K562 (cell line): ENCODE data around the gene PSME4. TPM values are rescaled to one million over a fixed set of nuclear protein-coding genes. Genes with fewer than 3 reads are reported as not detected.

ENCODE experiments used
- ATAC-seq: fragments of 200-7000 bp; cut with Tn5 transposase; 3 replicates; pipeline ENCODE4 v1.9.1; 2020; ENCODE audit warnings: moderate library complexity
- BruUV-seq: library from RNA; stranded (reverse); fragments of 400-500 nt; replicated peaks from 2 replicates; lab custom pipeline; 2021; lab: Mats Ljungman, UMichigan
- CTCF ChIA-PET: fragments of 300-600 bp; formaldehyde crosslinking; extraction: SDS; loops from one replicate; lab custom pipeline; 2021; ENCODE audit warnings: low intra/inter-chr PET ratio; lab: Yijun Ruan, JAX
- POLR2A ChIA-PET: fragments of 300-600, 350-650 bp; sonication (Branson Sonifier 250); formaldehyde crosslinking; extraction: SDS; loops from one replicate; lab custom pipeline; 2021; ENCODE audit warnings: antibody characterized with exemption, inconsistent platforms; lab: Yijun Ruan, JAX
- DNase-seq, 4 experiments: peaks; one replicate each; pipeline versions ENCODE4 v3.0.0 to v3.0.0-alpha.2; 2011 to 2018; ENCODE audit warnings: low spot score in 3 of 4, mixed read lengths in 3 of 4; ENCODE audit errors: extremely low read depth in 1 of 4
- FAIRE-seq: peaks from 2 replicates; lab custom pipeline; 2011; peaks lifted over from hg19 to GRCh38; lab: Jason Lieb, UNC
- H2AFZ ChIP-seq: 2 replicates; pipeline ENCODE4 v1.6.0; 2011; ENCODE audit warnings: low read depth, low read length, control low read depth, inconsistent platforms
- H3K27ac ChIP-seq: fragments of 200-600 bp; 3 replicates; pipeline ENCODE4 v1.8.0; 2011; ENCODE audit warnings: low read depth, mild to moderate bottlenecking, control low read depth, inconsistent platforms, low read length, moderate library complexity, mixed read lengths; ENCODE audit errors: extremely low read depth
- H3K27me3 ChIP-seq, 2 experiments: fragments of 300-600 bp in 1 of 2; 2 replicates in 1 of 2; 3 replicates in 1 of 2; pipeline versions ENCODE4 v1.6.0 to v1.8.0; 2011; ENCODE audit warnings: inconsistent platforms in 2 of 2, low read length in 2 of 2, mild to moderate bottlenecking in 1 of 2, mixed read lengths in 1 of 2, moderate library complexity in 1 of 2; ENCODE audit not compliant: control insufficient read depth in 2 of 2, insufficient read depth in 2 of 2
- H3K36me3 ChIP-seq: fragments of 300-600 bp; 3 replicates; pipeline ENCODE4 v1.8.0; 2011; ENCODE audit warnings: mild to moderate bottlenecking, low read length, inconsistent platforms; ENCODE audit not compliant: control insufficient read depth, insufficient read depth
- H3K4me1 ChIP-seq, 2 experiments: fragments of 200-600 bp in 1 of 2; replicated peaks in 1 of 2; 2 replicates in 1 of 2; 3 replicates in 1 of 2; pipeline versions ENCODE4 v1.5.1 to v1.8.0; 2011; ENCODE audit warnings: inconsistent platforms in 2 of 2, low read length in 2 of 2, mild to moderate bottlenecking in 1 of 2, mixed read lengths in 1 of 2, moderate library complexity in 1 of 2; ENCODE audit not compliant: control insufficient read depth in 2 of 2, insufficient read depth in 2 of 2
- H3K4me2 ChIP-seq: 2 replicates; pipeline ENCODE4 v1.6.1; 2011; ENCODE audit warnings: low read length, control low read depth, inconsistent platforms, mixed read lengths; ENCODE audit not compliant: insufficient read depth
- H3K4me3 ChIP-seq: fragments of 200-600 bp; sonication (generic), shearing (Covaris generic); 2 replicates; pipeline ENCODE4 v1.5.1; 2016; ENCODE audit warnings: control low read depth, inconsistent platforms
- H3K79me2 ChIP-seq: fragments of 200-600 bp; 3 replicates; pipeline ENCODE4 v1.8.0; 2011; ENCODE audit warnings: low read length, inconsistent platforms; ENCODE audit not compliant: control insufficient read depth, insufficient read depth
- H3K9ac ChIP-seq, 2 experiments: 2 replicates each; pipeline versions ENCODE4 v1.6.0 to v1.6.1; 2011; ENCODE audit warnings: low read depth in 2 of 2, low read length in 2 of 2, control low read depth in 1 of 2, inconsistent platforms in 1 of 2, mild to moderate bottlenecking in 1 of 2, mixed read lengths in 1 of 2; ENCODE audit not compliant: insufficient read depth in 1 of 2
- H3K9me1 ChIP-seq: one replicate; pipeline ENCODE4 v1.6.0; 2011; ENCODE audit warnings: inconsistent platforms, mild to moderate bottlenecking, low read length, moderate library complexity; ENCODE audit not compliant: control insufficient read depth, insufficient read depth
- H3K9me3 ChIP-seq: replicated peaks from 2 replicates; pipeline ENCODE4 v1.5.1; 2011; ENCODE audit warnings: low read depth, low read length, inconsistent platforms; ENCODE audit not compliant: control insufficient read depth, insufficient read depth
- H4K20me1 ChIP-seq: replicated peaks from 2 replicates; pipeline ENCODE4 v1.6.1; 2011; ENCODE audit warnings: low read length, inconsistent platforms, mixed read lengths; ENCODE audit not compliant: control insufficient read depth, insufficient read depth
- ELF4 ChIP-seq: fragments of 450-650 bp; formaldehyde crosslinking; IDR thresholded peaks from 2 replicates; pipeline ENCODE4 v1.4.0; 2022; ENCODE audit warnings: missing genetic modification characterization
- FOXP4 ChIP-seq: sonication (generic); formaldehyde crosslinking; IDR thresholded peaks from 2 replicates; pipeline ENCODE4 v1.8.0; 2022; ENCODE audit warnings: mild to moderate bottlenecking, missing genetic modification reagents, borderline replicate concordance
- KDM1A ChIP-seq, 2 experiments: fragments of 450-650 bp; IDR thresholded peaks; 2 replicates each; pipeline ENCODE4 v1.6.1; 2016; ENCODE audit warnings: mild to moderate bottlenecking in 2 of 2
- NFE2 ChIP-seq: IDR thresholded peaks from 2 replicates; pipeline ENCODE4 v1.6.1; 2014; ENCODE audit warnings: antibody characterized with exemption, low read depth
- PHB2 ChIP-seq: fragments of 450-650 bp; IDR thresholded peaks from 2 replicates; pipeline ENCODE4 v1.6.1; 2017; ENCODE audit warnings: low read depth
- PTBP1 ChIP-seq: fragments of 200-400 bp; formaldehyde crosslinking; IDR thresholded peaks from 2 replicates; pipeline ENCODE4 v1.6.1; 2017; ENCODE audit warnings: low read depth, low read length
- RNF2 ChIP-seq: sonication (generic); IDR thresholded peaks from 2 replicates; pipeline ENCODE4 v1.6.1; 2016
- SAFB2 ChIP-seq: fragments of 200-400 bp; formaldehyde crosslinking; IDR thresholded peaks from 2 replicates; pipeline ENCODE4 v1.6.1; 2018; ENCODE audit warnings: borderline replicate concordance, low read length, low read depth, moderate library complexity; ENCODE audit not compliant: severe bottlenecking
- TEAD4 ChIP-seq, 2 experiments: sonication (generic) in 1 of 2; formaldehyde crosslinking in 1 of 2; IDR thresholded peaks; 2 replicates each; pipeline versions ENCODE4 v1.6.1 to v1.8.0; 2012 to 2022; ENCODE audit warnings: borderline replicate concordance in 1 of 2, inconsistent platforms in 1 of 2, low read length in 1 of 2, mild to moderate bottlenecking in 1 of 2, missing genetic modification reagents in 1 of 2
- ZBTB5 ChIP-seq: fragments of 450-650 bp; IDR thresholded peaks from 2 replicates; pipeline ENCODE4 v1.6.1; 2017; ENCODE audit warnings: antibody characterized with exemption
- ZKSCAN8 ChIP-seq: fragments of 200-800 bp; sonication (Bioruptor generic); IDR thresholded peaks from 2 replicates; pipeline ENCODE4 v1.6.1; 2016; ENCODE audit warnings: missing genetic modification characterization, missing compliant biosample characterization
- ZNF146 ChIP-seq: IDR thresholded peaks from one replicate; pipeline ENCODE4 v1.6.1; 2018; ENCODE audit warnings: missing compliant biosample characterization; ENCODE audit not compliant: unreplicated experiment
- ZNF592 ChIP-seq: fragments of 450-650 bp; IDR thresholded peaks from 2 replicates; pipeline ENCODE4 v1.6.1; 2017; ENCODE audit warnings: antibody characterized with exemption, mild to moderate bottlenecking
- whole genome bisulfite sequencing: fragments of 100-300 bp; shearing (Covaris generic); methylation state at CpG from one replicate; pipeline ENCODE4 v1.1.6; 2016; ENCODE audit warnings: low coverage, mixed read lengths; ENCODE audit not compliant: insufficient coverage; ENCODE audit errors: missing lambda C conversion rate; 5-methylcytosine and 5-hydroxymethylcytosine counted together
- in situ Hi-C: fragments of 300-500 bp; cut with MboI; formaldehyde crosslinking; loops from 4 replicates; pipeline ENCODE4 v1.15.0; 2018; ENCODE audit warnings: inconsistent platforms, mixed read lengths
- intact Hi-C: fragments of 100-400 bp; cut with micrococcal nuclease; formaldehyde crosslinking; loops from 2 replicates; pipeline ENCODE4 v1.14.2; 2022
- polyA plus RNA-seq, 8 experiments: library from polyadenylated mRNA; depleted of rRNA in 4 of 8; stranded (reverse) in 5 of 8; unstranded in 3 of 8; fragments of >200 nt; fragmentation: Nextera tagmentation in 2 of 8; fragmentation: Illumina TruSeq in 1 of 8; extraction: Ambion mirVana in 2 of 8; extraction: Trizol in 1 of 8; gene quantifications; 2 replicates each; pipeline versions ENCODE4 v1.2.1 to v1.2.3, GENCODE V29; 2011 to 2014; ENCODE audit warnings: inconsistent platforms in 1 of 8, missing spikeins in 1 of 8
- total RNA-seq, 7 experiments: library from RNA; depleted of rRNA in 6 of 7; stranded (reverse); fragments of >200 nt in 6 of 7; fragmentation: Illumina TruSeq in 2 of 7; extraction: Trizol in 2 of 7; gene quantifications; 2 replicates each; pipeline versions ENCODE4 v1.2.1 to v1.2.3, GENCODE V29; 2011 to 2021; ENCODE audit warnings: low replicate concordance in 1 of 7

PSME4 gene
- total and polyA plus RNA-seq, 9 of the 15 experiments (the other 6 are each of a cell fraction or from before 2014, with no cell fraction given): 24.3 to 77.8 (median 40.5) TPM

- TF ChIP-seq ZBTB5: no peak
- TF ChIP-seq PHB2: no peak
- TF ChIP-seq ELF4: no peak
- no peak for TF ChIP-seq ZNF146
- TF ChIP-seq KDM1A (IDR thresholded peaks at IDR 0.05): no peak
- no peak for TF ChIP-seq TEAD4 (IDR thresholded peaks at IDR 0.05; ENCODE audit: low read length)
- TF ChIP-seq TEAD4 (CRISPR knock-in tag; IDR thresholded peaks at IDR 0.05; ENCODE audit: borderline replicate concordance): no peak
- no peak for TF ChIP-seq SAFB2
- TF ChIP-seq, all 486 proteins: peak for 0
These were observed 29.0 kb downstream of the PSME4 start (continued) for GRCh38 chr2:53941749-53942148.

- Histone ChIP-seq H3K36me3 (peaks cover 76% of the 10 kb centered on the region), H3K27ac (no peak overlapping the region), H3K9me3 (no peaks in the 10 kb centered on the region), H3K9ac (no peak overlapping the region), H4K20me1 (no peaks in the 10 kb centered on the region), H3K4me1 (no peaks in the 10 kb centered on the region), H3K27me3 (no peaks in the 10 kb centered on the region), H3K9me1 (no peaks in the 10 kb centered on the region), H3K79me2 (peaks cover 17% of the 10 kb centered on the region; the same call in 2 of the 3 replicates), H2AFZ (no peak overlapping the region), H3K4me3 (no peak overlapping the region), H3K4me2 (no peak overlapping the region)
- intact Hi-C loops: no loop called here
- 96% methylated on average over 4 of the region's 4 CpGs for WGBS
- in situ Hi-C loops: no loop called here
- no TSS peak for BruUV-seq
- ChIA-PET POLR2A (no interaction called here), CTCF (no interaction called here)
- no peak for ATAC-seq
- no peak for FAIRE-seq
- no peak for DNase-seq
- TF ChIP-seq NFE2 (no peak), FOXP4 (CRISPR knock-in tag) (no peak), ZKSCAN8 (CRISPR knock-in tag) (no peak), PTBP1 (no peak), ZNF592 (no peak), RNF2 (no peak)
These were observed 31.1 kb downstream of the PSME4 start for GRCh38 chr2:53939656-53940055.
